Tibial nerve (tissue), 3 donors: ENCODE data around the gene EXTL1.

Experiments used
- POLR2A ChIP-seq, 2 donors: fragments of 450-650 bp; IDR thresholded peaks; one replicate each; pipeline ENCODE4 v1.6.1; 2017; ENCODE audit warnings: antibody characterized with exemption in 2 of 2, mild to moderate bottlenecking in 2 of 2, moderate library complexity in 2 of 2
- TF ChIP-seq, protein P1 (sequence below), 5 experiments: fragments of 200-600 bp in 3 of 5; fragments of 450-650 bp in 2 of 5; sonication (generic) in 3 of 5; IDR thresholded peaks; one replicate each; pipeline ENCODE4 v1.5.1; 2016 to 2019; ENCODE audit warnings: antibody characterized with exemption in 5 of 5, mild to moderate bottlenecking in 3 of 5, moderate library complexity in 2 of 5

DNA sequence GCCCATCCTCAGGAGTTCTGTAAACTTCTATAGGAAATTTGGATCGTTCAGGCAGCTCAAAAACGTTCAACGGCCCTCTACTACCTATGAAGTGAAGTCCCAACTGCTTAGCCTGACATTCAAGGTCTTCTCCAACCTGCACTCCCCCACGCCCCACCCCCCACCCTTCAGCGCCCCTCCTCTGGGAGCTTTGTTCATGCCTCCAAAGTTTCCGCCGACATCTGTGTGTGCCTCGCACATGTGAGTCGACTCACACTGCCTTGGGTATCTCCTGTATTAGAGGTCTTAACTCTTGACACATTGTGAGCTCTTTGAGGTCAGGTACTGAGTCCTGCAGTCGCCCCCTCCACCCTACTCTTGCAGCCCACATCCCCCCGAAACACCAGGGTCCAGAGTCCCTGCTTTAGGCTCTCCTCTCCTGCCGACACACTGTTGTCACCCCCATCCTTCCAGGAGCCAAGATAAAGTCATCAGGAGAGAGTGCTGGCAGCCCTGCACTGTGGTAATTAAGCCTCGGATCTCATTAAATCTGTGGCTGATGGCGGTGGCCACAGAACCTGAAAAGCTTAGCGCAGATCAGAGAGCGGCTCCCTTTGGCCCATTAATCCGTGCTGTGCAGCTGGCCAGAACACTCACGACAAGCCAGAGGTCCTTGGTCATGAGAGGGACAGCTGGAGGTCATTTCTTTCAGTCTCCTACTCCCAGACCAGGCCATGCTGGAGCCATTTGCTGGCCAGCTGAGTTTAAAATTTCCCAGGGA lies 22.4 kb upstream of the EXTL1 start:
- TF ChIP-seq, protein P1, sequence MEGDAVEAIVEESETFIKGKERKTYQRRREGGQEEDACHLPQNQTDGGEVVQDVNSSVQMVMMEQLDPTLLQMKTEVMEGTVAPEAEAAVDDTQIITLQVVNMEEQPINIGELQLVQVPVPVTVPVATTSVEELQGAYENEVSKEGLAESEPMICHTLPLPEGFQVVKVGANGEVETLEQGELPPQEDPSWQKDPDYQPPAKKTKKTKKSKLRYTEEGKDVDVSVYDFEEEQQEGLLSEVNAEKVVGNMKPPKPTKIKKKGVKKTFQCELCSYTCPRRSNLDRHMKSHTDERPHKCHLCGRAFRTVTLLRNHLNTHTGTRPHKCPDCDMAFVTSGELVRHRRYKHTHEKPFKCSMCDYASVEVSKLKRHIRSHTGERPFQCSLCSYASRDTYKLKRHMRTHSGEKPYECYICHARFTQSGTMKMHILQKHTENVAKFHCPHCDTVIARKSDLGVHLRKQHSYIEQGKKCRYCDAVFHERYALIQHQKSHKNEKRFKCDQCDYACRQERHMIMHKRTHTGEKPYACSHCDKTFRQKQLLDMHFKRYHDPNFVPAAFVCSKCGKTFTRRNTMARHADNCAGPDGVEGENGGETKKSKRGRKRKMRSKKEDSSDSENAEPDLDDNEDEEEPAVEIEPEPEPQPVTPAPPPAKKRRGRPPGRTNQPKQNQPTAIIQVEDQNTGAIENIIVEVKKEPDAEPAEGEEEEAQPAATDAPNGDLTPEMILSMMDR (IDR thresholded peaks at IDR 0.05), result no peak
- no peak for TF ChIP-seq POLR2A (IDR thresholded peaks at IDR 0.05)
